HepG2 (cell line): Measurements from ENCODE around the gene TMEM198. TPM values are rescaled to one million over a fixed set of nuclear protein-coding genes. Genes with fewer than 3 reads are reported as not detected.

Source experiments
- ADNP ChIP-seq: sonication (generic); formaldehyde crosslinking; IDR thresholded peaks from 2 replicates; pipeline ENCODE4 v1.4.0; 2020; ENCODE audit warnings: missing genetic modification reagents
- BRF2 ChIP-seq: sonication (generic); formaldehyde crosslinking; IDR thresholded peaks from 2 replicates; pipeline ENCODE4 v1.8.1; 2022; ENCODE audit warnings: mild to moderate bottlenecking, missing genetic modification reagents
- EED ChIP-seq: sonication (generic); formaldehyde crosslinking; IDR thresholded peaks from 2 replicates; pipeline ENCODE4 v1.5.0; 2020; ENCODE audit warnings: mild to moderate bottlenecking, missing genetic modification reagents
- HES4 ChIP-seq: sonication (generic); formaldehyde crosslinking; IDR thresholded peaks from 2 replicates; pipeline ENCODE4 v1.9.0; 2021; ENCODE audit warnings: mild to moderate bottlenecking, missing genetic modification reagents, borderline replicate concordance
- JUN ChIP-seq: sonication (generic); formaldehyde crosslinking; IDR thresholded peaks from 2 replicates; pipeline ENCODE4 v1.4.0; 2020; ENCODE audit warnings: mild to moderate bottlenecking, missing genetic modification reagents
- KLF12 ChIP-seq: sonication (generic); formaldehyde crosslinking; IDR thresholded peaks from 2 replicates; pipeline ENCODE4 v1.4.0; 2020; ENCODE audit warnings: missing genetic modification reagents, borderline replicate concordance
- MIXL1 ChIP-seq: IDR thresholded peaks from 2 replicates; pipeline ENCODE4 v1.6.1; 2016
- NKX3-1 ChIP-seq: sonication (generic); formaldehyde crosslinking; IDR thresholded peaks from 2 replicates; pipeline ENCODE4 v1.5.0; 2020; ENCODE audit warnings: missing genetic modification reagents
- POLR2AphosphoS5 ChIP-seq: IDR thresholded peaks from 2 replicates; pipeline ENCODE4 v1.6.1; 2012; ENCODE audit warnings: low read depth, low read length
- RARG ChIP-seq: sonication (generic); formaldehyde crosslinking; IDR thresholded peaks from 2 replicates; pipeline ENCODE4 v1.4.0; 2020; ENCODE audit warnings: low read depth, mild to moderate bottlenecking, missing genetic modification reagents
- RBAK ChIP-seq: sonication (generic); formaldehyde crosslinking; IDR thresholded peaks from 2 replicates; pipeline ENCODE4 v1.5.1; 2020; ENCODE audit warnings: mild to moderate bottlenecking, missing genetic modification reagents
- RORA ChIP-seq: sonication (generic); formaldehyde crosslinking; IDR thresholded peaks from 2 replicates; pipeline ENCODE4 v1.5.0; 2020; ENCODE audit warnings: mild to moderate bottlenecking, missing genetic modification reagents, moderate library complexity
- SAP130 ChIP-seq: IDR thresholded peaks from 2 replicates; pipeline ENCODE4 v1.6.1; 2016; ENCODE audit warnings: low read depth
- SIN3A ChIP-seq: IDR thresholded peaks from 2 replicates; pipeline ENCODE4 v1.6.1; 2011; ENCODE audit warnings: low read depth, mild to moderate bottlenecking, control low read depth, low read length, borderline replicate concordance
- TBX2 ChIP-seq: sonication (generic); formaldehyde crosslinking; IDR thresholded peaks from 2 replicates; pipeline ENCODE4 v1.5.0; 2020; ENCODE audit warnings: missing genetic modification reagents, mild to moderate bottlenecking, borderline replicate concordance
- TFE3 ChIP-seq: IDR thresholded peaks from 2 replicates; pipeline ENCODE4 v1.6.1; 2016
- THAP11 ChIP-seq: IDR thresholded peaks from 2 replicates; pipeline ENCODE4 v1.6.1; 2016; ENCODE audit warnings: missing biosample characterization, missing genetic modification reagents
- ZBTB38 ChIP-seq: sonication (generic); formaldehyde crosslinking; IDR thresholded peaks from 2 replicates; pipeline ENCODE4 v1.5.1; 2020; ENCODE audit warnings: mild to moderate bottlenecking, missing genetic modification reagents
- ZHX1 ChIP-seq: sonication (generic); formaldehyde crosslinking; IDR thresholded peaks from 2 replicates; pipeline ENCODE4 v1.8.1; 2022; ENCODE audit warnings: low read depth, mild to moderate bottlenecking, missing genetic modification reagents
- ZNF207 ChIP-seq: fragments of 450-650 bp; IDR thresholded peaks from 2 replicates; pipeline ENCODE4 v1.6.1; 2016; ENCODE audit warnings: antibody characterized with exemption, borderline replicate concordance
- ZNF260 ChIP-seq: sonication (generic); formaldehyde crosslinking; IDR thresholded peaks from 2 replicates; pipeline ENCODE4 v1.4.0; 2020; ENCODE audit warnings: missing genetic modification reagents, low read depth, mild to moderate bottlenecking, borderline replicate concordance
- ZNF552 ChIP-seq: sonication (generic); formaldehyde crosslinking; IDR thresholded peaks from 2 replicates; pipeline ENCODE4 v1.9.0; 2022; ENCODE audit warnings: missing genetic modification reagents, mild to moderate bottlenecking, borderline replicate concordance
- ZNF639 ChIP-seq: conservative IDR thresholded peaks from 2 replicates; pipeline ENCODE4 v1.6.1; 2018; ENCODE audit warnings: missing genetic modification reagents
- ZSCAN20 ChIP-seq: sonication (generic); formaldehyde crosslinking; IDR thresholded peaks from 2 replicates; pipeline ENCODE4 v1.4.0; 2020; ENCODE audit warnings: missing genetic modification reagents, mild to moderate bottlenecking, borderline replicate concordance
- polyA plus RNA-seq, 8 experiments: library from polyadenylated mRNA; depleted of rRNA in 3 of 8; stranded (reverse) in 7 of 8; unstranded in 1 of 8; fragments of >200 nt; fragmentation: Illumina TruSeq in 4 of 8; extraction: Trizol in 4 of 8; gene quantifications; 2 replicates each; pipeline versions ENCODE4 v1.2.1 to v1.2.3, GENCODE V29; 2011 to 2016; ENCODE audit warnings: low read depth in 4 of 8, missing spikeins in 1 of 8, mixed read lengths in 1 of 8; ENCODE audit not compliant: insufficient read depth in 1 of 8
- total RNA-seq, 5 experiments: library from RNA; depleted of rRNA; stranded (reverse); fragments of >200 nt; fragmentation: Illumina TruSeq; extraction: Trizol; gene quantifications; 2 replicates each; pipeline ENCODE4 v1.2.3, GENCODE V29; 2016; ENCODE audit warnings: low read depth in 1 of 5

The TMEM198 gene
- total and polyA plus RNA-seq, 2 of the 13 experiments (the other 11 are each of a cell fraction or from before 2014, with no cell fraction given) = 17.3 to 23.5 TPM

- TF ChIP-seq TFE3 (CRISPR knock-in tag) = peak; percentile 53; the same call in 1 of the 2 replicates
- no peak; the same call in 1 of the 2 replicates for TF ChIP-seq BRF2
- peak; percentile 99 for TF ChIP-seq EED (CRISPR knock-in tag)
- peak; percentile 54; the same call in 1 of the 2 replicates for TF ChIP-seq SIN3A
- no peak for TF ChIP-seq RORA (CRISPR knock-in tag)
- TF ChIP-seq ZBTB38 (CRISPR knock-in tag) = peak; percentile 69; the same call in 1 of the 2 replicates
- no peak for TF ChIP-seq RBAK (CRISPR knock-in tag)
- TF ChIP-seq TBX2 (CRISPR knock-in tag) = peak; percentile 88
- 0 out of 2 replicates have a peak, but pooled peaks have one; percentile 18 for TF ChIP-seq NKX3-1
- peak; percentile 81 for TF ChIP-seq HES4
- TF ChIP-seq ZSCAN20 (CRISPR knock-in tag) = no peak; the same call in 1 of the 2 replicates
- TF ChIP-seq ZHX1 (CRISPR knock-in tag) = peak; percentile 65; the same call in 1 of the 2 replicates
- peak; percentile 46; the same call in 1 of the 2 replicates for TF ChIP-seq KLF12 (CRISPR knock-in tag)
- 0 out of 2 replicates have a peak, but pooled peaks have one; percentile 29 for TF ChIP-seq ZNF552 (CRISPR knock-in tag)
- peak; percentile 50 for TF ChIP-seq POLR2AphosphoS5
- TF ChIP-seq THAP11 (CRISPR knock-in tag) = peak; percentile 46
- TF ChIP-seq JUN = peak; percentile 56; the same call in 1 of the 2 replicates
- TF ChIP-seq SAP130 = peak; percentile 78
- TF ChIP-seq MIXL1 (CRISPR knock-in tag) = no peak
- peak; percentile 48; the same call in 1 of the 2 replicates for TF ChIP-seq ZNF639 (CRISPR knock-in tag)
- peak; percentile 84; the same call in 1 of the 2 replicates for TF ChIP-seq ZNF260
- no peak for TF ChIP-seq ADNP (CRISPR knock-in tag)
- TF ChIP-seq RARG (CRISPR knock-in tag) = no peak
- no peak for TF ChIP-seq ZNF207
Measured at GRCh38 chr2:219552382-219553167, 8.7 kb downstream of the TMEM198 start (continued).
